HepG2 (cell line): ENCODE data around the gene NEK7. TPM values are rescaled to one million over a fixed set of nuclear protein-coding genes. Genes with fewer than 3 reads are reported as not detected.

Experiments used
- AGO1 ChIP-seq: fragments of 200-400 bp; formaldehyde crosslinking; IDR thresholded peaks from 2 replicates; pipeline ENCODE4 v1.6.1; 2017; ENCODE audit warnings: mild to moderate bottlenecking, low read depth, low read length, moderate library complexity; ENCODE audit not compliant: poor library complexity, severe bottlenecking
- ATM ChIP-seq: fragments of 450-650 bp; IDR thresholded peaks from 2 replicates; pipeline ENCODE4 v1.7.1; 2017; ENCODE audit warnings: mild to moderate bottlenecking, borderline replicate concordance
- BCL3 ChIP-seq: sonication (generic); formaldehyde crosslinking; IDR thresholded peaks from 2 replicates; pipeline ENCODE4 v1.5.1; 2020; ENCODE audit warnings: mild to moderate bottlenecking, missing genetic modification reagents, moderate library complexity
- CBX1 ChIP-seq: IDR thresholded peaks from one replicate; pipeline ENCODE4 v1.6.1; 2016; ENCODE audit warnings: antibody characterized with exemption, low read depth
- CBX5 ChIP-seq: sonication (generic); formaldehyde crosslinking; IDR thresholded peaks from 2 replicates; pipeline ENCODE4 v1.4.0; 2020; ENCODE audit warnings: missing genetic modification reagents, borderline replicate concordance
- EHMT2 ChIP-seq: fragments of 200-600 bp; sonication (generic); IDR thresholded peaks from 2 replicates; pipeline ENCODE4 v1.7.0; 2017; ENCODE audit warnings: antibody characterized with exemption, low read depth, low read length, borderline replicate concordance
- MTERF4 ChIP-seq: sonication (generic); formaldehyde crosslinking; IDR thresholded peaks from 2 replicates; pipeline ENCODE4 v1.8.0; 2023; ENCODE audit warnings: mild to moderate bottlenecking, missing genetic modification reagents
- POLR2G ChIP-seq: fragments of 200-400 bp; formaldehyde crosslinking; IDR thresholded peaks from 2 replicates; pipeline ENCODE4 v1.6.1; 2018; ENCODE audit warnings: mild to moderate bottlenecking, low read depth, low read length, moderate library complexity
- SIN3A ChIP-seq: IDR thresholded peaks from 2 replicates; pipeline ENCODE4 v1.6.1; 2011; ENCODE audit warnings: low read depth, mild to moderate bottlenecking, control low read depth, low read length, borderline replicate concordance
- TBL1XR1 ChIP-seq: fragments of 150-350 bp; IDR thresholded peaks from 2 replicates; pipeline ENCODE4 v1.6.1; 2014; ENCODE audit warnings: borderline replicate concordance, low read length; ENCODE audit not compliant: partially characterized antibody
- TCF7 ChIP-seq: sonication (generic); IDR thresholded peaks from 2 replicates; pipeline ENCODE4 v1.6.1; 2016; ENCODE audit warnings: antibody characterized with exemption, low read depth
- ZEB1 ChIP-seq: IDR thresholded peaks from 2 replicates; pipeline ENCODE4 v1.6.1; 2012; ENCODE audit warnings: mild to moderate bottlenecking, low read depth, inconsistent platforms; ENCODE audit not compliant: insufficient replicate concordance
- ZNF362 ChIP-seq: sonication (generic); formaldehyde crosslinking; IDR thresholded peaks from 2 replicates; pipeline ENCODE4 v1.4.0; 2020; ENCODE audit warnings: missing genetic modification reagents, mild to moderate bottlenecking, borderline replicate concordance
- ZNF510 ChIP-seq: sonication (generic); formaldehyde crosslinking; IDR thresholded peaks from 2 replicates; pipeline ENCODE4 v1.4.0; 2020; ENCODE audit warnings: low read depth, mild to moderate bottlenecking, missing genetic modification reagents
- ZNF674 ChIP-seq: sonication (generic); formaldehyde crosslinking; IDR thresholded peaks from 2 replicates; pipeline ENCODE4 v1.5.0; 2020; ENCODE audit warnings: low read depth, mild to moderate bottlenecking, missing genetic modification reagents
- ZNF709 ChIP-seq: sonication (generic); formaldehyde crosslinking; IDR thresholded peaks from 2 replicates; pipeline ENCODE4 v1.5.0; 2020; ENCODE audit warnings: mild to moderate bottlenecking, missing genetic modification reagents
- ZNF772 ChIP-seq: sonication (generic); formaldehyde crosslinking; IDR thresholded peaks from 2 replicates; pipeline ENCODE4 v1.5.0; 2020; ENCODE audit warnings: mild to moderate bottlenecking, missing genetic modification reagents
- ZSCAN22 ChIP-seq: sonication (generic); formaldehyde crosslinking; IDR thresholded peaks from 2 replicates; pipeline ENCODE4 v1.4.0; 2020; ENCODE audit warnings: mild to moderate bottlenecking, missing genetic modification reagents
- ZSCAN9 ChIP-seq: IDR thresholded peaks from 2 replicates; pipeline ENCODE4 v1.6.1; 2016; ENCODE audit warnings: borderline replicate concordance
- polyA plus RNA-seq, 8 experiments: library from polyadenylated mRNA; depleted of rRNA in 3 of 8; stranded (reverse) in 7 of 8; unstranded in 1 of 8; fragments of >200 nt; fragmentation: Illumina TruSeq in 4 of 8; extraction: Trizol in 4 of 8; gene quantifications; 2 replicates each; pipeline versions ENCODE4 v1.2.1 to v1.2.3, GENCODE V29; 2011 to 2016; ENCODE audit warnings: low read depth in 4 of 8, missing spikeins in 1 of 8, mixed read lengths in 1 of 8; ENCODE audit not compliant: insufficient read depth in 1 of 8
- total RNA-seq, 5 experiments: library from RNA; depleted of rRNA; stranded (reverse); fragments of >200 nt; fragmentation: Illumina TruSeq; extraction: Trizol; gene quantifications; 2 replicates each; pipeline ENCODE4 v1.2.3, GENCODE V29; 2016; ENCODE audit warnings: low read depth in 1 of 5
- TF ChIP-seq, protein P1 (sequence below): fragments of 450-650 bp; IDR thresholded peaks from 2 replicates; pipeline ENCODE4 v1.6.1; 2017; ENCODE audit warnings: mild to moderate bottlenecking
- TF ChIP-seq, protein P2 (sequence below): sonication (generic); formaldehyde crosslinking; IDR thresholded peaks from 2 replicates; pipeline ENCODE4 v1.5.0; 2020; ENCODE audit warnings: missing genetic modification reagents
- TF ChIP-seq, protein P3 (sequence below): sonication (generic); formaldehyde crosslinking; IDR thresholded peaks from 2 replicates; pipeline ENCODE4 v1.4.0; 2020; ENCODE audit warnings: missing genetic modification reagents

Gene NEK7
- total and polyA plus RNA-seq, 2 of the 13 experiments (the other 11 are each of a cell fraction or from before 2014, with no cell fraction given) = 18.1 to 19.2 TPM

DNA sequence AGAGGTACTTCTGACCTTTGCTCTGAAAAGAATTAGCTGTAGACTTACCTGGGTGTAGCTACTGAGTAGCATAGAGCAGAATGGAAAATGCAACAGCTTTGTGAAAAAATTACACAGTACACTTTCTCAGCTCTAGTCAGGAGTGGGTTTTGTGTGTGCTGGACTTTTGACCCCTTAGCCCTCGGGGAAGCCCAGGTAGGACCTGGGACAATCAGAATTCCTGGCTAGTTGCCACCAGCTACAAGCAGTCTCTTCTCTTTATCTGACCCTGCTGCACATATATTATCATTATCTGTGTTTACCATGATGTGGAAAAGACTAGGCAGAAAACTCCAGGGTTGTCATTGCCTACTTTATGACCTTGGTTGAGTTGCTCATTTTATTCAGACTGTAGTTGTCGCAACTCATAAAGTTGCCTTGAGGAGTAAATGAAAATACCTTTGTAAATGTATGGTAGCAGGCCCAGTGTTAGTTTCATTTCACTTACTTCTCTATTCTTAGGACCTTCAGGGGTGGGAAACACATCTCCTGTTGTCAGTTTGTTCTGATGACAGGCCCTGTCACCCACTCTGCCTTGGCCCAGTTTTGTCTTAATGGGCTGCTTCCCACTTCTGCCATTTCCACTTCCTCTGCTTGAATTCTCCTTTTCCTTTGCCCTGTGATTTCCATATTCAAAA, 5.4 kb downstream of the NEK7 start (continued):
- TF ChIP-seq BCL3 (CRISPR knock-in tag) = no peak
- no peak for TF ChIP-seq CBX1
- no peak for TF ChIP-seq EHMT2
- TF ChIP-seq ZEB1 = peak; percentile 95
- TF ChIP-seq, protein P1, sequence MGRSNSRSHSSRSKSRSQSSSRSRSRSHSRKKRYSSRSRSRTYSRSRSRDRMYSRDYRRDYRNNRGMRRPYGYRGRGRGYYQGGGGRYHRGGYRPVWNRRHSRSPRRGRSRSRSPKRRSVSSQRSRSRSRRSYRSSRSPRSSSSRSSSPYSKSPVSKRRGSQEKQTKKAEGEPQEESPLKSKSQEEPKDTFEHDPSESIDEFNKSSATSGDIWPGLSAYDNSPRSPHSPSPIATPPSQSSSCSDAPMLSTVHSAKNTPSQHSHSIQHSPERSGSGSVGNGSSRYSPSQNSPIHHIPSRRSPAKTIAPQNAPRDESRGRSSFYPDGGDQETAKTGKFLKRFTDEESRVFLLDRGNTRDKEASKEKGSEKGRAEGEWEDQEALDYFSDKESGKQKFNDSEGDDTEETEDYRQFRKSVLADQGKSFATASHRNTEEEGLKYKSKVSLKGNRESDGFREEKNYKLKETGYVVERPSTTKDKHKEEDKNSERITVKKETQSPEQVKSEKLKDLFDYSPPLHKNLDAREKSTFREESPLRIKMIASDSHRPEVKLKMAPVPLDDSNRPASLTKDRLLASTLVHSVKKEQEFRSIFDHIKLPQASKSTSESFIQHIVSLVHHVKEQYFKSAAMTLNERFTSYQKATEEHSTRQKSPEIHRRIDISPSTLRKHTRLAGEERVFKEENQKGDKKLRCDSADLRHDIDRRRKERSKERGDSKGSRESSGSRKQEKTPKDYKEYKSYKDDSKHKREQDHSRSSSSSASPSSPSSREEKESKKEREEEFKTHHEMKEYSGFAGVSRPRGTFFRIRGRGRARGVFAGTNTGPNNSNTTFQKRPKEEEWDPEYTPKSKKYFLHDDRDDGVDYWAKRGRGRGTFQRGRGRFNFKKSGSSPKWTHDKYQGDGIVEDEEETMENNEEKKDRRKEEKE = no peak
- no peak for TF ChIP-seq CBX5 (CRISPR knock-in tag)
- no peak for TF ChIP-seq ZNF674 (CRISPR knock-in tag)
- no peak for TF ChIP-seq ZSCAN22 (CRISPR knock-in tag)
- no peak for TF ChIP-seq ATM
- TF ChIP-seq, protein P2, sequence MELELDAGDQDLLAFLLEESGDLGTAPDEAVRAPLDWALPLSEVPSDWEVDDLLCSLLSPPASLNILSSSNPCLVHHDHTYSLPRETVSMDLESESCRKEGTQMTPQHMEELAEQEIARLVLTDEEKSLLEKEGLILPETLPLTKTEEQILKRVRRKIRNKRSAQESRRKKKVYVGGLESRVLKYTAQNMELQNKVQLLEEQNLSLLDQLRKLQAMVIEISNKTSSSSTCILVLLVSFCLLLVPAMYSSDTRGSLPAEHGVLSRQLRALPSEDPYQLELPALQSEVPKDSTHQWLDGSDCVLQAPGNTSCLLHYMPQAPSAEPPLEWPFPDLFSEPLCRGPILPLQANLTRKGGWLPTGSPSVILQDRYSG (CRISPR knock-in tag) = no peak
- TF ChIP-seq TCF7 = no peak
- no peak for TF ChIP-seq ZNF709
- TF ChIP-seq POLR2G = no peak
- 0 out of 2 replicates have a peak, but pooled peaks have one; percentile 40 for TF ChIP-seq SIN3A
- TF ChIP-seq TBL1XR1 = no peak
- TF ChIP-seq AGO1 = no peak
- no peak for TF ChIP-seq ZNF510
- TF ChIP-seq, protein P3, sequence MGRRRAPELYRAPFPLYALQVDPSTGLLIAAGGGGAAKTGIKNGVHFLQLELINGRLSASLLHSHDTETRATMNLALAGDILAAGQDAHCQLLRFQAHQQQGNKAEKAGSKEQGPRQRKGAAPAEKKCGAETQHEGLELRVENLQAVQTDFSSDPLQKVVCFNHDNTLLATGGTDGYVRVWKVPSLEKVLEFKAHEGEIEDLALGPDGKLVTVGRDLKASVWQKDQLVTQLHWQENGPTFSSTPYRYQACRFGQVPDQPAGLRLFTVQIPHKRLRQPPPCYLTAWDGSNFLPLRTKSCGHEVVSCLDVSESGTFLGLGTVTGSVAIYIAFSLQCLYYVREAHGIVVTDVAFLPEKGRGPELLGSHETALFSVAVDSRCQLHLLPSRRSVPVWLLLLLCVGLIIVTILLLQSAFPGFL (CRISPR knock-in tag) = no peak
- TF ChIP-seq ZNF772 = no peak
- TF ChIP-seq ZSCAN9 (CRISPR knock-in tag) = 0 out of 2 replicates have a peak, but pooled peaks have one; percentile 31
- no peak for TF ChIP-seq MTERF4 (CRISPR knock-in tag)
- TF ChIP-seq ZNF362 = peak; percentile 35; the same call in 1 of the 2 replicates
